GM19397 (cell line): ENCODE results near the gene POU2AF1.

ENCODE experiments used
- ATAC-seq: cut with Tn5 transposase; IDR thresholded peaks from one replicate; pipeline ENCODE4 v1.9.1; 2021; ENCODE audit warnings: mild to moderate bottlenecking, moderate library complexity; ENCODE audit not compliant: unreplicated experiment

Gene POU2AF1

DNA sequence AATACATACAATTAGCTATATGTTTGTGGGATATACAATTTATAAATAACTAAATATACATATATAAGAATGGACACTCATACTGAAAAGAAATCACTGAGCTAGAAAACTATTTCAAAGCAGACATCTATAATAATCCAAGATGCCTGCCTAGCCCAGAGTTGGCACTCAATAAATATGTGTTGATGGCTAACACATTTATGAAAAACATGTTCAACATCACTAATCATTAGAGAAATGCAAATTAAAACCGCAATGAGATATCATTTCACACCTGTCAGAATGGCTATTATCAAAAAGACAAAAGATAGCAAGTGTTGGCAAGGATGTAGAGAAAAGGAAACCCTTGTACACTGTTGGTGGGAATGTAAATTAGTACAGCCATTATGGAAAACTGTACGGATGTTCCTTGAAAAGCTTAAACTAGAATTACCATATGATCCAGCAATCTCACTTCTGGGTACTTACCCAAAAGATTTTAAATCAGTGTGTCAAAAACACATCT is 29.8 kb downstream of the POU2AF1 start:
- no peak for ATAC-seq

DNA sequence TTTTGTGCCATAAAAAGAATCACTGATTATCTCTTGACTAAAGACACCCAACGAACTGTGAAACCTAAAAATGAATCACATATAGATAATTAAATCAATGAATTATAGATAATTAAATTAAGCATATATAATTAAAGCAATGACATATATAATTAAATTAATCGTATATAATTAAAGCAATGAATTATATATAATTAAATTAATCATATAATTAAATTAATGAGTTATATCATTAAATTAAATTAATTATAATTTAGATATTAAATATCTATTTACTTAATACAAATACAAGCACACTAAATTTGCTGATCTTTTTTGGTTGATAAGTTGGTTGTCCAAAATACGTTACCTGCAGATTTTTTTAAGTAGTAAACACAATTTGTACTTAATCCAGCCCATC is 30.9 kb downstream of the POU2AF1 start:
- no peak for ATAC-seq

DNA sequence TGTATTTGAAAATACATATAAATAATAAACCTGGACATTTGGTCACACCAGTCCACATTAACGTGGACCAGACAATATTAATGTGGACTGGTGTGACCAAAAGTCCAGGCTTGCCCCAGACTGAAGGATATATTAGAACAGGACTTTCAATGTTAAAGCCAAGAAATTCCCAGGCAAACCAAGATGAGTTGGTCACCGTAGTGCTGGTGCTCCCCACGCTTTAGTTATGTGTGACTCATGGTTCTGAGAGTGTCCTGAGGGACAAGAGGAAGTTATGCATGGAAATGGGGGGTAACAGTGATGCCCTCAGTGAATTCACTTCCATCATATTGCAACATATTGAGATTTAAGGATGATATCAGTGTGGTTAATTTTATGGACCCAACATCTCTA is 31.4 kb downstream of the POU2AF1 start:
- no peak for ATAC-seq

DNA sequence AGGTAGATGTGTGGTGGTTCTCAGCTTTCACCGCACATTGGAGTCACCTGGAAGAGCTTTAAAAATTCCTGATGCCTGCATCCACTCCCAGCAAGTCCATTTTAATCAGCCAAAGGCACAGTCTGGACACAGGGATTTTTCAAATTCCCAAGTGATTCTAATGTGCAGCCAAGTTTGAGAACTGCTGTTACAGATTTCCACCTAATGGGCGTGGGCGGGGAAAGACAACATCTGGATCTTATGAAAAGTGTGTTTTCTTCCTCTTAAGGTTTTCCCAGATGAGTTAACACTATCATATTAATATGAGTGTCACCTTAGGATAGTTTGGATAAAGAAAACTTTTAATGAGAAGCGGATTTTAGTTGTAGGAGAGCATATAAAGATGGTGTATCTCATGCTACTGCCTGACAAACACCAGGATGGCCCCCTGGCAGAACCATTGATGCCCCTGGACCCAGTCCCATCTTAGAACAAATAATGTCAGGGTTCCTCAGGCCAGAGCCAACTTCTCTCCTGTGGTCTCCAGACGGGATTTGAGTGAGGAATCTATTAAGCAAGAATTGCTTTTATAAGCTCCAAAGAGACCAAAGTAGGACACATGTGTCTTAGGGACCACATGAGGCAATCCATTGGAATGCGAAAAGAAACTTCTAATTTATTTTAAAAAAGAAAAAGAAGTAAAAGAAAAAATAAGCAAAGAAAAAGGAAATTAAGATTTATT is 31.9 kb downstream of the POU2AF1 start:
- ATAC-seq = no peak

DNA sequence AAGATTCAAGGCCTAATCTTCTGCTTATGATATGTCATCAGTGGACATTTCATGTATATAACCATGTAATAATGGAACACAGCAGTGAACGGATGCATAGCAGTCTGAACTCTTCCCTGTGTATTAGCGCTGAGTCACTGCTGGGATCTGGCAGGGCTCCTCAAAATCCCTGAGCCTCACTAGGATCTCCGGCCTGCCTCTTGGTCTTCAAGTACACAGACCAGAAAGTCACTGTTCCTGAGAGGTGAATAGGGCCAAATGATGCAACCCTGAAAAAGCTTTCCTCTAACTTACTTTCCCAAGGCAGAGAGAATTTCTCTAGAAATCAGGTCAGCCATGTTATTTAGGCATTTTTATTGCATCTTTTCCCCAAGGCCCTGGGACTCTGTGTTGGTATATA is 35.0 kb downstream of the POU2AF1 start:
- no peak for ATAC-seq

DNA sequence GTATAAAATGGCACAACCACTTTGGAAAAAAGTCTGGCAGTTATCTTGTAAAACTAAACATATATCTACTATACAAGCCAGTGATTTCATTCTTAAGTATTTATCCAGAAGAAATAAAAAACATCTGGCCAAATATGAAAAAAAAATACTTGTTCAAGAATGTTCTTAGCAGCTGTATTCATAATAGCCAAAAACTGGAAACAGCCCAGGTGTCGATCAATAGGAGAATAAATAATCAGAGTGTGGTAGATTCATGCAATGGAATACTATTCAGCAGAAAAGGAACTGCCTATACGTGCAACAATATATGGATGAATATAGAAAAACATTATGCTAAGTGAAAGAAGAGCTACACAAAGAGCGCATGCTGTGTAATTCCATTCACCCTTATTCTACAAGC is 36.7 kb downstream of the POU2AF1 start:
- ATAC-seq = no peak

DNA sequence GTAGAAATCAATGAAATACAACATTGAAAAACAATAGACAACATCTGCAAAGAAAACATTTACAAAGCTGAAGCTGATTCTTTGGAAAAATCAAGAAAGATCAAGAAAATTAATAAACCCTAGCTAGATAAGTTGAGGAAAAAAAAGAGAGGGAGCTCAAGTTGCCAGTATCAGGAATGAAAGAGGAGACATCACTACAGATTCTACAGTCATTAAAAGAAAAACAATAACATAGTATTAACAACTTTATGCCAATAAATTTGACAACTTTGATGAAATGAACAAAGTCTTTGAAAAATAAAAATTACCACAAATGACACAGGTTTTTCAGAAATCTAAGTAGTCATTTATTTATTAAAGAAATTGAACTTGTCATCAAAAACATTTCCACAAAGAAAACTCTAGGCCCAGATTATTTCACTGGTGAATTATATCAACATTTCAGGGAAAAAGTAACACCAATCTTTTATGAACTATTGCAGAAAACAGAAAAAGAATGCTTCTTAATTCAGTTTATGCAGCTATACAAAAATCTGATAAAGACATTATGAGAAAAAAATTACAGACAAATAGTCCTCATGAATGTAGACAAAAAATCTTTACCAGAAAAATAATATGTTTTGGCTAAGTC is 39.2 kb downstream of the POU2AF1 start:
- no peak for ATAC-seq

DNA sequence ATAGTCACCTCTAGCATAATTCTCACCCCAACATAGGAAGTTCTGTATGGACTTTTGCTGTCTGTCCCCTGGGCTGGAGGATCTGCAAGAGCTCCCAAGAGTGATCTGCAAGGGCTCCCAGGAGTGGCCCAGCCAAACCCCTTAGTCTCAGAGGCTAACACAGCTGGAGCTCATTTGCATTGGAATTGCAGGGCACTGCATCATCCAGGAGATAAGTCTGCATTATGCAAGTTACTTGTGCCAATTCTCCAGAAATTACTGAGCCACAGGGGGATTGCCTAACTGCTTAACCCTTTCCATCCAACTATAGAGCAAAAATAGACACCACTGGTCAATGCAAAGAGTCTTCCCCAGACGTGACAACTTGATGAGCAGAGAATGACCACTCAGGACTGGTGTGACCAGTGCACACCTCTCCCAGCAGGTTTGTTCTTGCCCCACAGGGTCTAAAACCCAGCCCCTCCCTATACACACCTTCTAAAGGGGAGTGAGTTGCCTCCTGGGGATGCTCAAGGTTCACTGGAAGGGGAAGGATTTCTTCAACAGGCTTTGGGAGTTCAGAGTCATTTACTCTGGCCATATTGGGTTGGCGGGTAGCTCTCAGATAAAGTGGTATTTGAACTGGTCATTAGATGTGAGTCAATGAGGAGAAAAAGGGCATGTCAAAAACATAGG is 42.4 kb downstream of the POU2AF1 start:
- ATAC-seq = no peak

DNA sequence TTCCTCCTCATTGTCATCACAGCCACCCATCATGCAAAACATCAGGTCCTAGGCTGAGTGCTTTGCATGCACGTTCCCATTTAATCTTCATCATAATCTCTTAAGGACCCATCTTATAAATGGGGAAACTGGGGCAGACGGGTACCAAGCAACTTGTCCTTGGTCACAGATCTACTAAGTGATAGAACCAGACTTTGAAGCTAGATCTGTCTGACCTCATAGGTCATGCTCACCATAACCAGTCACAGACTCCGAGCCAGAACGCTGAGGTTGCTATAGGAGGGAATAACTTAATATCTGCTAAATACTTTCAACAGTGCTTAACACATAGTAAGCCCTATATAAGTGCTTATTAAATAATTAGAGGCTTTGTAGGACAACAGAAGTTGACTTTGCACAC is 43.0 kb downstream of the POU2AF1 start:
- ATAC-seq = no peak

DNA sequence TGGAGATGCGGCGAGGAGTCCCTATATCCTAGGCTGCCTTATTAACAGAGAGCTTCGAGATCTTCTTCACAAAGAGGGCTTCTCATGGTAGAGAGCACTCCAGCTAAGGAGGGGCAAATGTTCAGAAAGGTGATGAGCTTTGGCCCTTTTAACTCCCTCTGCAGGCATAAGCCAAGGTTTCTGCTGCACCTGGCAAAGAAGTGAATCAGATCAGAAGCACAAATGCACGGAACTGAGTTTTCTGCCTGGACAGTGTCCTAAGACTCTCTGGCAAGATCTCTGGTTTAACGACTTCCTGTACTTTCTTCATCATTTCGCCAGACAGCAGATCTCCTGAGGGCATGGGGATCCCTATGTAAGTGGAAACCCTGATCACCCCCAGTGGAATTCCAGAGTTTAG is 43.5 kb downstream of the POU2AF1 start:
- ATAC-seq = no peak

DNA sequence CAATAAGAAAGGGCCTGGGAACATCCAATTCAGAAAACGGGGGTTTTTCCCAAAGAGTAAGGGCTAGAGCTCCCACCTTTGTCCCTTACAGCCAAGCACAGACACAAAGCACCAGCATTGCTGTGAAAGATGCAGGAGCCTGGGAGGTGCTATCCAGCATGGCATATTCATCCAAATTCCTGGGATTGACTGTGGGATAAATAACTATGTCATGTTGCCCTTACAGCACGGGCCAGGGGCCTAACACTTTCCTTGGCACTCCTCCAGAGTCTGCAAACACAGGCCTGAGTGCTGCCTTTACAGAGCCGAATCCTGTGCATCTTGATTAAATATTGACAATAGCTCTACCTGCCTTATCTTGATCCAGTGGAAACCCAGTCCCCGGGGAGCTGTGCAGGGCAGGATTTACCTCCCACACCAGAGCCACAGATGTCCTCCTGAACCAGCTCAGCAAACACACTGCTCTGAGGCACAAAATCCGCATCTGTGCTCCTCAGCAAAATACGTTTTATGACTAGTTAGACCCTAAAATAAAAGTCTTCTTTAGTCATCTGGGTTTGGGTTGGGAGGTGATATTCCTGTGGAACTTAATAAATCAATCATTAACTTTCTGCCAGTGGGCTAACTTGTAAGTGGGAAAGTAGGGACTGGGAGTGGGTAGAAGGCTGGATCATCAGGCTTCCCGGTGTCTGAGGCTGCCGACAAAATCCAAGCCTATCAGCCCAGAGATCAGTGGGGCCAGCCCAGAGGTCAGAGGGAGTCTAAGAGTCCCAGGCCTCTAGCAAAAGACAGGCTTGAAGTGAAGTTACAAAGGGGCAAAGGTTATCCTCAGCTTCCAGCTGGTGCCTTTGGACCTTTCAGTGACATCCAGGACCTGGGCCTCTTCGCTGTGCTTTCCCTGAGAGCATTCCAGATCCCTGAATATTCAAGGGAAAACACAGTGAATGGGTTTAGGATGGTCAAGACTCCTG is 44.3 kb downstream of the POU2AF1 start:
- no peak for ATAC-seq

DNA sequence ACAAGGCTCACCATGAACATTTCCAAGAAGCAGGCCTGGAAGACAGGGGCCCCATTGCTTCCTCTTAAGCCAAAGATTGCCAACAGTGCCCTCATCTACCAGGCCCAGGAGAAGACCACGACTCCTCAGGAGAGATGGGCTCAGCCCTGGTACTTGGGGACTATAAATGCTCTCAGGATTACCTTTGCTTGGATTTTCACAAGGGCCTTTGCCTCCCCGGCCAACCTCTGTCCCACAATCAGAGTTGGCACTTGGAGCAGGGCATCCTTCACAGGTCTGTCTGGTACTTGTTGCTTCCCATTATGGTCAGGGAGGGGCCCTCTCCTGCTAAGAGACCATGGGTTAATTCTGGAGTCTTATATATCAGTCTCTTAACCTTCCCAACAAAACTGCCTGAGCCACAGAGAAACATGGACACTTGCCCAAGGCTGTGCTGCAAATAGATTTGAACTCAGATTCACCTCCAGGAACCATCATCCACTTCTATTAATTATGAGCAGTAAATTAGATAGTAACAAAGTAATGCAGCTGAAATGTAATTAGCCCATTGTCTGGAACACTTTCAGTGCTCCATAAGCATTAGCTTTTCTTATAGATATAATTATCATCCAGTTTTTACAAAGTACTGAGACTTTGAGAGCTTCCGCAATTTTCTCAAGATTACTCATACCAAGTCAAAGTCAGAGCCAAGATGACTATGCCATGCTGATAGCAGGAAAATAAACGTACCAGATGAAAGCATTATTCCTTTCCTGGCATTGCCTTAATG is 47.2 kb downstream of the POU2AF1 start:
- no peak for ATAC-seq

DNA sequence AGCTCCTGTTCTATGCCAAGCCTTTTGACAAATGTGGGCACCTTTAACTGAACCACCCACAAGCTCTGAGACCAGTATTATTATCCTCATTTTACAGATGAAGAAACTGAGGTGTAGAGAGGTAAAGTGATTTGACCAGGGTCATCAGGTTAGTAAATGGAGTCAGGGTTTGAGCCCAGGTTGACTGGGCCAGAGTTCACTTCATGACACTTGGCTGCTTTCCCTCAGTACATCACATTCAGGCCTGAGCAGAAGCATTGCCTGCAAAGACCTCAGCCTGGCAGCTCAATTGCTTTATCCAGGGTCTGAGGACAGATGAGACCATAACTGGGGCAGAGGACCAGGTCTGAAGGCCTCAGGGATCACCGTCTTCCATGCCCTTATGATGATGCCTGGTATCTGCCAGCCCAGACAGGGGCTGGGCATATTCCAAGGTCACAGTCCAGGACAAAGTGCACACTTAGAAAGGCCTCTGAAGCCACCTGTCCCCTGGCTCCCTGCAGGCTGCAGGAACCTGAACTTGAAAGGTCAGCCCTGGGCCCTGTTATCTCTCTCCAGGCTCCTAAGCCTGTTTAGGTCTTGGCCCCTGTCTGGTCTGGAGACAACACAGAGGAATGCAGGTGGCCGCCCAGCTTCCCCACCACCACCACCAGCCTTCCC is 48.7 kb downstream of the POU2AF1 start:
- no peak for ATAC-seq

DNA sequence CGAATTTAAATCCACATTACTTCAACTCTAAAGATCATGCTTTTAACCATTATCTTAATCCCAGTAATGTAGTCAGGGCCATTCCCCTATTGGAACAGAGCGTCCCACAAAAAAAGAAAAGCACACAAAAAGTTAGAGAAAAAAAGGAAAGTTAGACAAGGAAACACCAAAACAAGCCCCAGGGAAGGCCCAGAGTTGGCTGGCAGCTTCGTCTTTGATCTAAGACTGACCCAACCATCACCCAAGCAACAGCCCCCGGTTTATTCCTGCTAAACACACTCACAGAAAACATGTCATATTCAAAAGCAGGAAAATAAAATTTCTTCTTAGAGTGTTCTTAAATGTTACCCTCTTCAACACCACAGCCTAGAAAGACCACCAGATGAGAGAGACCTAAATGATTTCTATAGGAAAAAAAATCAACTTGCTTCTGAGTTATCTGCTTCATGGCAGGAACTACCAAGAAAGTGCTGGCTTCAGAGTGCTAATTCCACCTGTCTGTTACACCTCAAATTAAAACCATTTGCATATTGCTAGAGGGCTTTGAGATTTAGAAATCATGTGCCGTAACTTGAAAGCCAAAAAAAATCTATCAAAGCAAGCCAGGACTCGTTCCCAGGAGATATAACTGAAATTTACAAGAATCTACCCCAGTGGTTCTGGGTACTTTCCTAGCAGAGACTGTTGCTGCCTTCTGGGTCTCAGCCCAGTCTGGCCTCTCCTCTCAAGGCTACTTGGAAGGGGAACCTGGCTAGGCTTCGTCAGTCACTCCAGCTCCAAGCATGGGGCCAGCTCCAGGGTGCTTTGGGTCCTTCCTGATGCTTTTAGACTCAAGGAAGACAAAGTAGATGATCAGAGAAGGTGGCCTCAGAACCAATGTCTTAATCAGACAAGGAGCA is 49.5 kb downstream of the POU2AF1 start:
- no peak for ATAC-seq

DNA sequence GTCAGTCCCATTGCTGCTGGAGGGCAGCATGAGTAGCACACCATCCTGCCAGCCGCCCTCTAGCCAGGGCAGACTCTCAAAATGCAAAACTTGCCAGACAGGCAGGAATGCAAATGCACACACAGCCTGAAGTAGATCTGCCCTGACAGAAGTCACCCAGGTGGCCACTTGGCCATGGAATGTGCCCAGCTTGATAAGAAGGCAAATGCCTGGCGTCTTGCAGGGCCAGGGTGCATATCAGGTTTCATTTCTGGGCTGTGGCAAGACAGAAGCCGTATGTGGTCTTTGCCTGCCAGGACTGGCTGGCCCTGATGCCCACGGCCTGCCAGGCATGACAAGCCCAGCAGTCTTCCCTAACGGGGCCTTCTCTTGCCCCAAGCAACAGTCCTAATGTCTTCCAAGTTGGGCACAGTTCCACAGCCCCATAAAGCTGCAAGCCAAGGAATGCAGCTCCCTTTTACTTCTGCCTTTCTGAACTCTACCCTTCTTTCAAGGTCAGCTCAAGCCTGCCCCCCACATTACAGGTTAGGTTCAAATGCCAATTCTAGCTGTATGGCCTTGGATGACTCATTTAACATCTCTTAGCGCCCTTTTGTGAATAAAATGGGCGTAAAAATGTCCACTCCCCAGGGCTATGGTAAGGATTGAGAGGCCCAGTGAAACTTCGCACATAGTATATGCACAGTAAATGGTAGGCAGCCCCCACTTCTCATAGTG is 51.0 kb downstream of the POU2AF1 start:
- no peak for ATAC-seq

DNA sequence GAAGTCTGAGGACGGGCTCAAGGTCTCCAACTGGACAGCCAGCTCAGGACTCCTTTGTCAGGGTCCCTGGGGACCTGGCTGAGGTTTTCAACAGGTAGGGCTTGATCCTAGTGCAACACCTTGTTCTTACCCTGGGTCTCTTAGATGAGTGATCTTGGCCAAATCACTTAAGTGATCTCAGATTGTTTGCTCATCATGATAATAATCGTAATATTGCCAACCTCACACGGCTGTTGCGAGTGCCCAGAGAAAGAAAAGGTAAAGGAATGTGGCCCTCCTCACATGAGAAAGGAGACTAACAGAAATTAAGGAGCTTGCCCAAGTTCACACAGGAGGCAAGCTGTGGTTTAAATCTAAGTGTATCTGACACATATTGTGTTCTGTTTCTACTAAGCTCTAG is 52.3 kb downstream of the POU2AF1 start:
- no peak for ATAC-seq

DNA sequence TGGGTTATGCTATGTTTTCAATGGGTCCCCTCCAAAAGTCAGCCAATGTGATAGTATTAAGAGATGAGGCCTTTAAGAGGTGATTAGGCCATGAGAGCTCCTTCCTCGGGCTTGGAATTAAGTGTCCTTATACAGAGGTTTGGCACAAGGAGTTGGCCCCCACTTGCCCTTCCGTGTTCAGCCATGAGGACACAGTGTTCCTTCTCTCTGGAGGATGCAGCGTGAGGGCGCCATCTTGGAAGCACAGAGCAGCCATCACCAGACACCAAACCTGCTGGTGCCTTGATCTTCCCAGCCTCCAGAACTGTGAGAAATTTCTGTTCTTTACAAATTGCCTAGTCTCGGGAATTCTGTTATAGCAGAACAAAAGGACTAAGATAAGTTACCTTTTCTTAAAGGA is 53.8 kb downstream of the POU2AF1 start:
- ATAC-seq = no peak

DNA sequence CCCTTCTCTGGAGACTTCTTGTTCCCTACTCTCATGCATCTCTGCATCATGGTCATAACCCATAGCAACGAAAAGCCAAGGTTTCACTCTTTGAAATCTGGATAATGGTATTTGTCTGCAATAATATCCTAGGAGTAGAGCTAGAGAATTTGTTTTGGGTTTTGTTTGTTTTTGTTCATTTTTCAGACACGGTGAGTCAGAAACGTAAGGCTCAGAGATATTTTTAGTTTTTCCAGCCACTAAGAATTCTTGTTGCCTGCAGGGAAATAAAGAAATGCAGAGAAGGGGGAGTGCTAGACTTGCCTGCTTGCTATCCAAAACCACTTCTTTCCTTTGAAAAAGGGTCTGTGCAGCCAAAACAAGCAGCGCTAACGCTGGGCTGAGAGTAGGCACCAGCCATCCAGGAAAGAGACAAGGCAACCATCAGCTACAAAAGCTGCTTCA is 54.8 kb downstream of the POU2AF1 start:
- ATAC-seq = no peak
